MG63 (cell line): ENCODE measurements around the gene RANBP9. TPM values are rescaled to one million over a fixed set of nuclear protein-coding genes. Genes with fewer than 3 reads are reported as not detected.

Experiments
- DNase-seq: peaks from one replicate; pipeline ENCODE4 v3.0.0-alpha.2; 2020
- H3K27me3 ChIP-seq: fragments of 250-450 bp; sonication (Bioruptor Pico); 2 replicates; pipeline ENCODE4 v1.5.1; 2020; ENCODE audit warnings: mild to moderate bottlenecking, moderate library complexity
- H3K36me3 ChIP-seq: fragments of 250-450 bp; sonication (Bioruptor Pico); 2 replicates; pipeline ENCODE4 v1.5.1; 2020; ENCODE audit warnings: mild to moderate bottlenecking, moderate library complexity
- H3K4me3 ChIP-seq: fragments of 250-450 bp; sonication (Bioruptor Pico); 2 replicates; pipeline ENCODE4 v1.5.1; 2020; ENCODE audit warnings: mild to moderate bottlenecking, moderate library complexity
- H3K9me3 ChIP-seq: fragments of 250-450 bp; sonication (Bioruptor Pico); 2 replicates; pipeline ENCODE4 v1.5.1; 2020; ENCODE audit warnings: mild to moderate bottlenecking, moderate library complexity
- total RNA-seq: library from RNA; depleted of rRNA; stranded (reverse); fragments of >200 nt; shearing (Covaris generic); gene quantifications from 2 replicates; pipeline ENCODE4 v1.2.3, GENCODE V29; 2014; ENCODE audit warnings: low replicate concordance

RANBP9 gene
- total RNA-seq, 1 experiment from 2014 or later: 45.2 TPM

GRCh38 chr6:13643125-13643524, 68.5 kb downstream of the RANBP9 start:
- H3K27me3 ChIP-seq: no peaks in the 10 kb centered on the region
- peaks cover 34% of the 10 kb centered on the region for H3K36me3 ChIP-seq
- no peak overlapping the region for H3K4me3 ChIP-seq
- DNase-seq: no peak
- no peaks in the 10 kb centered on the region for H3K9me3 ChIP-seq

- no peaks in the 10 kb centered on the region for H3K27me3 ChIP-seq
- no peak overlapping the region for H3K4me3 ChIP-seq
- H3K36me3 ChIP-seq: peaks cover 48% of the 10 kb centered on the region
- no peak for DNase-seq
- H3K9me3 ChIP-seq: no peaks in the 10 kb centered on the region
These were observed 70.3 kb downstream of the RANBP9 start for GRCh38 chr6:13641315-13641714.

- peaks cover 56% of the 10 kb centered on the region for H3K36me3 ChIP-seq
- H3K4me3 ChIP-seq: no peak overlapping the region
- DNase-seq: no peak
- no peaks in the 10 kb centered on the region for H3K9me3 ChIP-seq
- no peaks in the 10 kb centered on the region for H3K27me3 ChIP-seq
These were observed 73.0 kb downstream of the RANBP9 start for GRCh38 chr6:13638626-13639025.

GRCh38 chr6:13638014-13638413, 73.6 kb downstream of the RANBP9 start:
- no peak for DNase-seq
- Histone ChIP-seq H3K27me3 (no peaks in the 10 kb centered on the region), H3K4me3 (no peak overlapping the region), H3K36me3 (peaks cover 60% of the 10 kb centered on the region), H3K9me3 (no peaks in the 10 kb centered on the region)

- no peak overlapping the region for H3K4me3 ChIP-seq
- H3K36me3 ChIP-seq: peaks cover 69% of the 10 kb centered on the region
- no peaks in the 10 kb centered on the region for H3K9me3 ChIP-seq
- no peaks in the 10 kb centered on the region for H3K27me3 ChIP-seq
- DNase-seq: no peak
These were observed 75.5 kb downstream of the RANBP9 start for GRCh38 chr6:13635948-13636658.

- no peaks in the 10 kb centered on the region for H3K9me3 ChIP-seq
- H3K27me3 ChIP-seq: no peaks in the 10 kb centered on the region
- DNase-seq: no peak
- peaks cover 64% of the 10 kb centered on the region for H3K36me3 ChIP-seq
- H3K4me3 ChIP-seq: no peak overlapping the region
These were observed 78.3 kb downstream of the RANBP9 start for GRCh38 chr6:13633343-13633742.

GRCh38 chr6:13630499-13630898, 81.1 kb downstream of the RANBP9 start:
- no peak overlapping the region for H3K4me3 ChIP-seq
- no peak for DNase-seq
- peaks cover 66% of the 10 kb centered on the region for H3K36me3 ChIP-seq
- H3K9me3 ChIP-seq: no peaks in the 10 kb centered on the region
- H3K27me3 ChIP-seq: no peaks in the 10 kb centered on the region

GRCh38 chr6:13629459-13630116, 82.0 kb downstream of the RANBP9 start:
- Histone ChIP-seq H3K27me3 (no peaks in the 10 kb centered on the region), H3K36me3 (peaks cover 75% of the 10 kb centered on the region), H3K9me3 (no peaks in the 10 kb centered on the region), H3K4me3 (no peak overlapping the region)
- DNase-seq: no peak

- Histone ChIP-seq H3K9me3 (no peaks in the 10 kb centered on the region), H3K27me3 (no peaks in the 10 kb centered on the region), H3K4me3 (no peak overlapping the region), H3K36me3 (peaks cover 92% of the 10 kb centered on the region)
- no peak for DNase-seq
These were observed 86.8 kb downstream of the RANBP9 start for GRCh38 chr6:13624871-13625288.

- no peak for DNase-seq
- Histone ChIP-seq H3K27me3 (no peaks in the 10 kb centered on the region), H3K4me3 (peak overlapping the region; percentile 72), H3K36me3 (peaks cover 56% of the 10 kb centered on the region), H3K9me3 (no peaks in the 10 kb centered on the region)
These were observed 94.6 kb downstream of the RANBP9 start for GRCh38 chr6:13617066-13617465.

GRCh38 chr6:13615792-13616120, 95.9 kb downstream of the RANBP9 start:
- H3K27me3 ChIP-seq: no peaks in the 10 kb centered on the region
- H3K4me3 ChIP-seq: peak overlapping the region; percentile 72
- H3K9me3 ChIP-seq: no peaks in the 10 kb centered on the region
- H3K36me3 ChIP-seq: peaks cover 43% of the 10 kb centered on the region
- peak; percentile 65 for DNase-seq

- Histone ChIP-seq H3K27me3 (no peaks in the 10 kb centered on the region), H3K9me3 (no peaks in the 10 kb centered on the region), H3K4me3 (peak within 1 kb of the TSS; percentile 72), H3K36me3 (peaks cover 37% of the 10 kb centered on the region)
- peak; percentile 99 for DNase-seq
These were observed 96.5 kb downstream of the RANBP9 start, which contains the start of gene NOL7 for GRCh38 chr6:13614926-13615791. Gene NOL7, plus strand, starts transcription at chr6:13615335. Its CDS starts 24 bp downstream, at chr6:13615359.

GRCh38 chr6:13614126-13614925, 97.3 kb downstream of the RANBP9 start:
- no peaks in the 10 kb centered on the region for H3K9me3 ChIP-seq
- H3K27me3 ChIP-seq: no peaks in the 10 kb centered on the region
- peaks cover 28% of the 10 kb centered on the region for H3K36me3 ChIP-seq
- H3K4me3 ChIP-seq: peak overlapping the region; percentile 72
- DNase-seq: peak; percentile 77

- H3K9me3 ChIP-seq: no peaks in the 10 kb centered on the region
- H3K27me3 ChIP-seq: no peaks in the 10 kb centered on the region
- DNase-seq: no peak
- no peak overlapping the region for H3K4me3 ChIP-seq
- H3K36me3 ChIP-seq: peaks cover 18% of the 10 kb centered on the region
These were observed 98.5 kb downstream of the RANBP9 start for GRCh38 chr6:13613029-13613594.

GRCh38 chr6:13611715-13612114, 99.9 kb downstream of the RANBP9 start:
- no peaks in the 10 kb centered on the region for H3K9me3 ChIP-seq
- no peak overlapping the region for H3K4me3 ChIP-seq
- peaks cover 5% of the 10 kb centered on the region for H3K36me3 ChIP-seq
- no peak for DNase-seq
- no peaks in the 10 kb centered on the region for H3K27me3 ChIP-seq

GRCh38 chr6:13605634-13606033, 106.0 kb downstream of the RANBP9 start:
- Histone ChIP-seq H3K27me3 (no peaks in the 10 kb centered on the region), H3K9me3 (no peaks in the 10 kb centered on the region), H3K36me3 (peaks cover 11% of the 10 kb centered on the region), H3K4me3 (no peak overlapping the region)
- no peak for DNase-seq
